Measurements from ENCODE around the gene SRGAP1.

The SRGAP1 gene

GRCh38 chr12:63977441-63977840 is 132.9 kb downstream of the SRGAP1 start:
- no peak for DNase-seq

- DNase-seq: no peak
These were observed 134.0 kb downstream of the SRGAP1 start for GRCh38 chr12:63978519-63978918.

GRCh38 chr12:63980211-63980610 is 135.7 kb downstream of the SRGAP1 start:
- DNase-seq: no peak

DNA sequence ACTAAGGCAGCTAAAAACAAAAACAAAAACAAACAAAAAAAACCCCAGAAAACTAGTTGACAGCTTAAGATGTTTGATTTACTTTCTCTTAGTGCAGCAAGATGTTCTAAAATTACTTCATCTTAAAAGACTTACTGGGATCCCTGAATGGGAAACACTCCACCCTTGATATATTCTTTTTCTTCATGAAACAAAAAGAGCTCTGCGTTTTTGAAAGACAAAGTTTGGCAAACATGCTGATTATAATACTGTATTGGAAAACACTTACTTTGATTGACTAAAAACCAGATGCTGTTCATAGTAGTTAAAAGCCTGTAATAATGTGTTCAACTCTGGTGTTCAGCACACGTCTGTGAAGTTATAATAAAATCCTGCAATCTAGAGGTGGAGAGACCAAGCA is 136.8 kb downstream of the SRGAP1 start:
- DNase-seq: no peak

DNA sequence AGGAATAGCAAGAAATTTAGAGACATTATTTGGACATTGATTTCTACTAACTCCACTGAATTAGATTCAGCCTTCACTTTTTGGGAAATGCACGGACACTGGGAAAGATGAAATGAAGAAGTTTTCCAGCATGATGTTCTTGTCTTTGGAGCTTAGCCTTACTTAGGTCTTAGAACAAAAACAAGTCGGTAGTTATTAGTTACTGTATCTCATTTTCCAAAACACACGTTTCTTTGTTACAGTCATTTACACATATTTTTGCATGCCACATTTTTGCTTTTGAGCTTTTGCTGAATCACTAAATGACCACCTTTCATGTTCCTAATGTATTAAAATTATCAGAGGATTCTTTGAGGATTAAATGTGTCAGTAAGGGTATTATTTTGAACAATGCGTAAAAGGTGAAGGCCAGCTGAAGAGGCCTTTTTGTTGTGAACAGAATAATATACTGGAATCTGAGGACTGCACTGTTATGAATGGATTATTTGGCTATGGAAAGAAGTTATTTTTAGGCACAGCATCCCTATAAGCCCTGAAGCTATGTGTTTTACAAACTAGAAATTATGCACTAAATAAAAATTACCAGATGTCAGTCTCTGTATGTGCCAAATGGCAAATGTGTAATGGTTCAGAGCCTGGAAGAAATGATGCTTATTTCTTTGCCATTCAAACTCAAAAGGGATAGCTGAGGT is 138.2 kb downstream of the SRGAP1 start:
- DNase-seq: no peak

- DNase-seq: no peak
These were observed 141.0 kb downstream of the SRGAP1 start for GRCh38 chr12:63985456-63985855.

DNA sequence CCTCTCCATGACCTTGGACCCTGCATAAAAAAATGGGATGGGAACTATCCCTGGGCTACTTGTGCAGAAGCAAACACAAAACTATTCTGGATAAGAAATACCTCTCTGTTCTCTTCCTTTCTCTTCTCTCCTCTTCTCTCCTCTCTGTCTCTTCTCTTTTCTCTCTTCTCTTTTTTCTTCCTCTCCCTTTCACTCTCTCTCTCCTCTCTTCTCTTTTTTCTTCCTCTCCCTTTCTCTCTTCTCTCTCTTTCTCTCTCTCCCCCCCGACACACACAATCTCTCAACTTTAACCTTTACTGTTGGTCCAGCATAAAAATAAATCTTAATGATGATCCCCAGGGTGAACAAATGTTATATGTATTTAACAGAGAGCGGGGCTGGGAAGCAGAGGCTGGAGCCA is 141.4 kb downstream of the SRGAP1 start:
- DNase-seq: no peak

- no peak for DNase-seq
These were observed 144.9 kb downstream of the SRGAP1 start for GRCh38 chr12:63989301-63989845.

GRCh38 chr12:63990828-63991547 is 146.5 kb downstream of the SRGAP1 start:
- no peak for DNase-seq

- no peak for DNase-seq
These were observed 150.2 kb downstream of the SRGAP1 start for GRCh38 chr12:63994704-63995103.

DNA sequence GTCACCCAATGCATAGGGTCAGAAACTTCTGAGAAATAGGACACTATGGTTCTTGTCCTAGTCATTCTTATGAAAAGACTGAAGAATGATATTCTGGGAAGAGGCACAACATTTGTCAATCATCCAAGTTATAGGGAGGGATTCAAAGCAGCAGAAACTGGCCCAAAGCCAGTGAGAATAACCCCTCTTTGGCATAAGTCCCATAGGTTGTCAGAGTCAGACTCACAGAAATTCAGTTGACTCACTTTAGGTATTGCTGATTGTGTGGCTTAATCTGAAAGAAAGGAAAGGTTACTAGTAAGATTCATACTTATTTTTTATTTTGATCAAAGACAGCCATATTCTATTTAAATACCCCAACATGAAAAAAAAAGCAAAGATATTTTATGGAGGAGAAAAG is 151.0 kb downstream of the SRGAP1 start:
- no peak for DNase-seq

GRCh38 chr12:63996556-63996955 is 152.1 kb downstream of the SRGAP1 start:
- DNase-seq: no peak

DNA sequence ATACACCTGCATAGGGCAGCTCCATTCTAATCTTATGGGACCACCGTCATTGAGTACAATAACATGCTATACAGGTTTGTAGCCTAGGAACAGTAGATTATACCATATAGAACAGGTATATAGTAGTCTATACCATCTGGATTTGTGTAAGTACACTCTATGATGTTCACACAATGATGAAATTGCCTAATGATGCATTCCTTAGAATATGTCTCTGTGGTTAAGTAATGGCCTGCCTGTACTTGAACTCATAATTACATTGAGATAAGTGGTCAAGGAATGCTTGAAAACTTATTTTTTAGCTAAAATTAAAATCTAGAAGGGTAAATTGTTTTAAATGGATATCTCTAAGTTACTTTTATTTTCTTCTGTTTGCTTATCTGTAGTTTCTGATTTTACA is 152.7 kb downstream of the SRGAP1 start:
- DNase-seq: no peak

GRCh38 chr12:63998584-63998983 is 154.1 kb downstream of the SRGAP1 start:
- DNase-seq: no peak

GRCh38 chr12:63999853-64000252 is 155.4 kb downstream of the SRGAP1 start:
- no peak for DNase-seq

- no peak for DNase-seq
These were observed 156.9 kb downstream of the SRGAP1 start for GRCh38 chr12:64001439-64001838.

GRCh38 chr12:64004641-64005040 is 160.1 kb downstream of the SRGAP1 start:
- no peak for DNase-seq

- DNase-seq: no peak
These were observed 161.8 kb downstream of the SRGAP1 start for GRCh38 chr12:64006211-64006825.

DNA sequence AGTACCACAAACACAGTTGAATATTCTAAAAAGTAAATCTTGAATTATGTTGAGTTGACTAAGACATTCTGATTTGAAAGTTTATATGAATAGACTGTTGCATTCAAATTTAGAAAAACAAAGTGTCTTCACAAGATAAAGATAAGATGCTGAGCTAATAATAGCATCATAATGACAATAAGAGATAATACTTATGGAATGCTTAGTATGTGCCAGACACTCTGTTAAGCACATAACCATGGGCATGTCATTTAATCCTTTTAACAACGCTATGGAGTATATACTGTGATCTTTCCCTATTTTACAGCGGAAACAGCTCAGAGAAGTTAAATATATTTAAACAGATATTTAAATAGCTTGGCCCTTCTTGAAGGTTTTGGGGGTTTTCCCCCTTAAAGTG is 163.4 kb downstream of the SRGAP1 start:
- DNase-seq: no peak

DNA sequence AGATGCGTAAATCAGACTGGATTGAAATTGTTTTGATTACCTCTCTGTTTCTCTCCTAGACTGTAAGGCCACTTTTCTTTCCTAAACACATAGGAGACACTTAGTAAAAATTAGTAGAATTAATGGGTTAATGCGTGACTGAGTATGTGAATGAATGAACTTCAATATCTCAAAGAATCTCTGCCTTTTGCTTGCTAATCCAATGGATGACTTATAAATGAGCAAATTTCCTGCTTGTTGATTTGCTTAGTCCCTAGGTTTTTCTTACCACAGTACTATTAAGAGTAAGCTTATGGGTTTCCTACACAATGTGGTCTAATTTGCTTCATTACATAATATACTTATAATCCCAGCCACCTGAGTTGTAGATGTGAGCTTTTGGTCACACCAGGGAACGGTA is 164.1 kb downstream of the SRGAP1 start:
- no peak for DNase-seq

GRCh38 chr12:64009321-64010068 is 165.0 kb downstream of the SRGAP1 start:
- no peak for DNase-seq

DNA sequence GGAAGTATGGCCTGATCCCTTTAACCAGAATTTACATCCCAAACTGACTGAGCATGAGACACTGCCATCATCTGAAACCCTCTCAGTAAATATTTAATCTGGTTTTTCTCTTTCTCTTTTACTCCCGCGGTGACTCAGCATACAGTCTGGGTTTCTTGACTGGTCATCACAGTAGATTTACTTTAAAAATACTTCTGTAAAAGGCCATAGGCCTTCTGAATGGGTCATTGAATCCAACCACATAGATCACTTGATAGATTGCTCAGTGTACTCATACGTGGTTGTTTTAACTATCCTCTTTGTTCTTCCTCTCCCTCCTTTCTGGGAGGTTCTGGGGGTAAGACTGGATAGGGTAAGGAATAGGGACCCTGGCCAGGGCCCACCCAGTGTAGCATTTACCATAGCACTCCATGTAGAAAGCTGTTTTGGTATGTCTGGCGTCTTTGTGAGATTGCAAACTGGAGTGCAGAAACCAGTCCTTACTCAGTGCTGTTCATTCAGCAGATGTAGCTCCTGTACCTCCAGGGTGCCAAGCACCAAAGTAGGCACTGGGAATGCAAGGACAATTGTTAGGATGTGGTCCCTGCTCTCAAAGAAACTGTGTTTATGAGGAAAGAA is 165.7 kb downstream of the SRGAP1 start:
- DNase-seq: no peak

DNA sequence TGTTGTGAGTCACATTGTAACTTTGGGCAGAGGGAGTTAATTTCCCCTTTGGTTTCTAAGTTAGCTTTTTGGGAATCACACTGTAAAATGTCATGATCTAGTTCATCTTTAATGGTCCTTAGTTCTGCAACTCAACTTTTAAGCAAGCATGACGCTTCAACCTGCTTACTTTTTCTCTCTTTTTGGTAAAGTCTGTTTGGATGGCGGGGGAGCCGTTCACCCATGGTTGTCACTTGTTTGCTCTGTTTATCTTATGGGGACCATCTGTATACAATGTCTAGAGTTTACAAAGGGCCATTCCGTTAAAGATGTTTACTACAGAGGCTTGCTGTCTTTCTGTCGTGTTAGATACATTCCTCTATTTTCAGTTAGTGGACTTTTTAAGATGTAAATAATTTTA is 172.0 kb downstream of the SRGAP1 start:
- no peak for DNase-seq

Data from SHP77 treated with DMSO at 0.1 percent for 48 hours (cell line).